Upper lobe of left lung (tissue), 4 donors: ENCODE results near the gene TAB3.

ENCODE experiments used
- POLR2A ChIP-seq, 4 donors: fragments of 450-650 bp; IDR thresholded peaks; one replicate each; pipeline ENCODE4 v1.5.1; 2016 to 2017; ENCODE audit warnings: antibody characterized with exemption in 4 of 4, mild to moderate bottlenecking in 2 of 4
- POLR2AphosphoS5 ChIP-seq, 2 donors: sonication (generic); formaldehyde crosslinking; IDR thresholded peaks; one replicate each; pipeline ENCODE4 v1.5.1; 2017; ENCODE audit warnings: antibody characterized with exemption in 2 of 2
- TF ChIP-seq, protein P1 (sequence below), 6 experiments: fragments of 450-650 bp in 4 of 6; fragments of 200-600 bp in 2 of 6; sonication (generic) in 2 of 6; IDR thresholded peaks; one replicate each; pipeline ENCODE4 v1.5.1; 2016 to 2019; ENCODE audit warnings: antibody characterized with exemption in 6 of 6

DNA sequence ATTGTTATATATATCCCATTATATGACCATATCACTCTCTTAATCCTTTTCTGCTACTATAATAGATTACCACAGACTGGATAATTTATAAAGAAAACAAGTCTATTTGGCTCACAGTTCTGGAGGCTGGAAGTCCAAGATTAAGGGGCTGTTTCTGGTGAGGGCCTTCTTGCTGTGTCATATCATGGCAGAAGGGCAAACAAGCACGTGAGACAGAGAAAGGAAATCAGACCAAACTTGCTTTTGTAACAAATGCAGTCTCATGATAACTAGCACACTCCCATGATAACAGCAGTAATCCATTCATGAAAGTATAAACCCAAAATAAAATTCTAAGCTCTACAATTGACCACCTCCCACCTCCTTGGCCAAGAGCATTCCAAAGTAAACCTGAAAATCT, 16.3 kb upstream of the TAB3 start:
- TF ChIP-seq, protein P1, sequence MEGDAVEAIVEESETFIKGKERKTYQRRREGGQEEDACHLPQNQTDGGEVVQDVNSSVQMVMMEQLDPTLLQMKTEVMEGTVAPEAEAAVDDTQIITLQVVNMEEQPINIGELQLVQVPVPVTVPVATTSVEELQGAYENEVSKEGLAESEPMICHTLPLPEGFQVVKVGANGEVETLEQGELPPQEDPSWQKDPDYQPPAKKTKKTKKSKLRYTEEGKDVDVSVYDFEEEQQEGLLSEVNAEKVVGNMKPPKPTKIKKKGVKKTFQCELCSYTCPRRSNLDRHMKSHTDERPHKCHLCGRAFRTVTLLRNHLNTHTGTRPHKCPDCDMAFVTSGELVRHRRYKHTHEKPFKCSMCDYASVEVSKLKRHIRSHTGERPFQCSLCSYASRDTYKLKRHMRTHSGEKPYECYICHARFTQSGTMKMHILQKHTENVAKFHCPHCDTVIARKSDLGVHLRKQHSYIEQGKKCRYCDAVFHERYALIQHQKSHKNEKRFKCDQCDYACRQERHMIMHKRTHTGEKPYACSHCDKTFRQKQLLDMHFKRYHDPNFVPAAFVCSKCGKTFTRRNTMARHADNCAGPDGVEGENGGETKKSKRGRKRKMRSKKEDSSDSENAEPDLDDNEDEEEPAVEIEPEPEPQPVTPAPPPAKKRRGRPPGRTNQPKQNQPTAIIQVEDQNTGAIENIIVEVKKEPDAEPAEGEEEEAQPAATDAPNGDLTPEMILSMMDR (IDR thresholded peaks at IDR 0.05) = no peak
- no peak for TF ChIP-seq POLR2A (IDR thresholded peaks at IDR 0.05)
- no peak for TF ChIP-seq POLR2AphosphoS5 (IDR thresholded peaks at IDR 0.05)
